Skeletal muscle satellite cell (primary cell): ENCODE data around the gene TBX2.
"Not testable (repeated sequence)": the region's sequence is repeated elsewhere in the genome, so short reads cannot be mapped to it uniquely, and the experiment has no call there.

ENCODE experiments used
- H3K27me3 ChIP-seq: 2 replicates; pipeline ENCODE4 v1.7.0; 2013; ENCODE audit warnings: low read length; ENCODE audit not compliant: control insufficient read depth, insufficient read depth
- H3K36me3 ChIP-seq: 2 replicates; pipeline ENCODE4 v1.7.0; 2013; ENCODE audit warnings: mild to moderate bottlenecking, control low read depth, low read length; ENCODE audit not compliant: insufficient read depth
- H3K4me1 ChIP-seq: 2 replicates; pipeline ENCODE4 v1.7.0; 2013; ENCODE audit warnings: low read length; ENCODE audit not compliant: control insufficient read depth, insufficient read depth
- H3K4me2 ChIP-seq: 2 replicates; pipeline ENCODE4 v1.7.0; 2013; ENCODE audit warnings: mild to moderate bottlenecking, low read length
- H3K4me3 ChIP-seq: 2 replicates; pipeline ENCODE4 v1.7.0; 2013; ENCODE audit warnings: low read length
- H3K9ac ChIP-seq: 2 replicates; pipeline ENCODE4 v1.7.0; 2013; ENCODE audit warnings: mild to moderate bottlenecking, low read depth, low read length, moderate library complexity
- H3K9me3 ChIP-seq: replicated peaks from 2 replicates; pipeline ENCODE4 v1.7.0; 2013; ENCODE audit warnings: mild to moderate bottlenecking, control low read depth, low read length

TBX2 gene

DNA sequence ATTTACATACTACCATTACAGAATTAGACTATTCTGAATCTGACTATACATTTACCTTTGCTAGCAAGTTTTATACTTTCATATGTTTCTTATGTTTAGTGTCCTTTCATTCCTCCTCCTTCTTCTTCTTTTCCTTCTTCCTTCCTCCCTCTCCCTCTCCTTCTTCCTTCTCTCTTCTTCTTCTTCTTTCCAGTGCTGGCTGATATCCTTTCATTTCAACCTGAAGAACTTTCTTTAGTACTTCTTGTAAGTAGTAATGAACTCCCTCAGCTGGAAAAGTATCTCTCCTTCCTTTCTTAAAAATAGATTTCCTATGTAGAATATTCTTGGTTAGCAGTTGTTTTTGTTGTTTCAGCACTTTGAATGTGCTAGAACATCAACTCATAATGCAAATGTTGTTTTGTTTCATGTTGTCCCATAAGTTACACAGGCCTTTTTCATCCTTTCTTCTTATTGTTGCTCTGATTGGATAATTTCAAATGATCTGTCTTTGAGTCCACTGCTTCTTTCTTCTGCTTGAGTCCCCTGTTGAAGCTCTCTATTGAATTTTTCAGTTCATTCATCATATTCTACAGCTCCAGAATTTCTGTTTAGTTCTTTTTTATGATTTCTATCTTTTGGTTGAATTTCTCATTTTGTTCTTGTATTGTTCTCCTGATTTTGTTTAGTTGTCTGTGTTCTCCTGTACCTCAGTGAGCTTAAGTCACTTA, 37.5 kb downstream of the TBX2 start:
- no peak overlapping the region for H3K4me2 ChIP-seq
- H3K9me3 ChIP-seq = peaks cover 8% of the 10 kb centered on the region
- H3K27me3 ChIP-seq = peaks cover 7% of the 10 kb centered on the region
- no peaks in the 10 kb centered on the region for H3K4me1 ChIP-seq
- no peak overlapping the region for H3K9ac ChIP-seq
- no peaks in the 10 kb centered on the region for H3K36me3 ChIP-seq
- no peak overlapping the region for H3K4me3 ChIP-seq

DNA sequence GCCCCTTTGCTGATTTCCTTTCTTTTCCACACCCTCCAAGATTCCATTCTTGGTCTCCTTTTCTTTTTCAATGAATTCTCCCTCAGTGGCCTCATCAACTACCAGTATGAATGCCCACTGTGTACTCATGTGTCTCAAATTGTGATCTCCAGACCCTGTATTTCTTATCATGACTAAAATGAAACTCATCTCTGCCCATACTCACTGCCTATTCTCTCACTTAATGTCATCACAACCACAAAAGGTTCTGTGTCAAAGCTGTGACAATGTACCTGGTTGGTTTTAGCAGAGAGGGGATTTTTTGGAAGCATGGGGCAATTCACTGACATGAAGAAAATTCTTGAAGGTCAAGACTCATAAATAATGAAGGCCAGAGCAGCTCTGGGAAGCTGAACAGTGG, 41.1 kb downstream of the TBX2 start:
- H3K4me3 ChIP-seq = no peak overlapping the region
- no peak overlapping the region for H3K4me2 ChIP-seq
- peaks cover 19% of the 10 kb centered on the region for H3K27me3 ChIP-seq
- H3K9ac ChIP-seq = no peak overlapping the region
- no peaks in the 10 kb centered on the region for H3K36me3 ChIP-seq
- H3K4me1 ChIP-seq = no peaks in the 10 kb centered on the region
- peaks cover 3% of the 10 kb centered on the region for H3K9me3 ChIP-seq

- H3K9ac ChIP-seq, H3K36me3 ChIP-seq, H3K4me1 ChIP-seq, H3K9me3 ChIP-seq, H3K4me2 ChIP-seq, H3K4me3 ChIP-seq: not testable (repeated sequence)
- peaks cover 25% of the 10 kb centered on the region for H3K27me3 ChIP-seq
Observed at GRCh38 chr17:61441507-61441906, 41.9 kb downstream of the TBX2 start.

- Histone ChIP-seq H3K4me1 (no peaks in the 10 kb centered on the region), H3K4me3 (no peak overlapping the region), H3K9ac (no peak overlapping the region), H3K27me3 (peaks cover 27% of the 10 kb centered on the region), H3K36me3 (no peaks in the 10 kb centered on the region), H3K9me3 (no peaks in the 10 kb centered on the region), H3K4me2 (no peak overlapping the region)
Observed at GRCh38 chr17:61442136-61442775, 42.6 kb downstream of the TBX2 start.

GRCh38 chr17:61442878-61443474, 43.3 kb downstream of the TBX2 start:
- Histone ChIP-seq H3K36me3 (no peaks in the 10 kb centered on the region), H3K9me3 (no peaks in the 10 kb centered on the region), H3K9ac (no peak overlapping the region), H3K4me1 (no peaks in the 10 kb centered on the region), H3K4me3 (no peak overlapping the region), H3K27me3 (peaks cover 28% of the 10 kb centered on the region), H3K4me2 (no peak overlapping the region)

DNA sequence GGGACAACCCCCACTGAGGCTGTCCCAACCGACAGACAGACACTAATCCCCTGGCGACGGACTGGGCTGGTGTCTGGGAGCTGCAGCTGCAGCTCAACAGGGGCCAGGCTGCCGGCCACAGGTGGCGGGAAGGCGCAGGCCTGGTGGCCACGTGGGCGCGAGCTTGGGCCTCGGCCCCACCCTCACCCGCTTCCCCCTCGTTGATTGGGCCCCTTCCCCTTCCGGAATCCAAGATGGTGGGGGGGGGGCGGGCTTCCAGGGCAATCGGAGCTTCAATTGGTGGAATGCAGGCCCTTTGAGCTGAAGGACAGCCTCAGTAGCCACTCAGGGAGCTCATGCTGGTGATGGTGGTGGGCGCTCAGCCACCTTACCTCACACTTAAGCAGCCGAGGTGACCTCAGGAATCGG, 43.8 kb downstream of the TBX2 start:
- H3K4me1 ChIP-seq = no peaks in the 10 kb centered on the region
- H3K27me3 ChIP-seq = peaks cover 26% of the 10 kb centered on the region
- H3K4me2 ChIP-seq = no peak overlapping the region
- H3K9me3 ChIP-seq = no peaks in the 10 kb centered on the region
- H3K9ac ChIP-seq = no peak overlapping the region
- H3K36me3 ChIP-seq = no peaks in the 10 kb centered on the region
- H3K4me3 ChIP-seq = no peak overlapping the region

- no peak overlapping the region for H3K9ac ChIP-seq
- no peaks in the 10 kb centered on the region for H3K9me3 ChIP-seq
- H3K36me3 ChIP-seq = no peaks in the 10 kb centered on the region
- no peak overlapping the region for H3K4me3 ChIP-seq
- H3K4me1 ChIP-seq = no peaks in the 10 kb centered on the region
- H3K27me3 ChIP-seq = peaks cover 26% of the 10 kb centered on the region
- no peak overlapping the region for H3K4me2 ChIP-seq
Observed at GRCh38 chr17:61444075-61444474, 44.4 kb downstream of the TBX2 start.

DNA sequence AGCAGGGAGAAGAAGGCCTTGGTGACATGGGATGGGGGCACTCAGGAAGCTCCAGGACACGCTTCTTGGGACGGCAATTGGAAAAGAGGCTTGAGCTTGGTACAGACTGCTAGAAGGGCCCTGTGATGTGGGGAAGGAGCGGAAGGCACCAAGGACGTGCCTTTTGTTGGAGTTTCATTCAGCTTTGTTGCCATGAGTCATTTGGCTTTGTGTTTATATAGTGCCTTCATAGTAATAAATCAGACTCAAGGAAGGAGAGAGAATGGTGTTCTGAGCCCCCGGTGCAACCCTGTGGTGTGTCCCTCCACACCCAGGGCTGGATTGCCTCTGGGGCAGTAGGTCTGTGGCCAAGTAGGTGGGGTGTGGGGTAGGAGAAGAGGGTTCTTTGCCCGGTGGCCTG, 45.2 kb downstream of the TBX2 start:
- no peak overlapping the region for H3K9ac ChIP-seq
- no peak overlapping the region for H3K4me3 ChIP-seq
- H3K4me2 ChIP-seq = no peak overlapping the region

GRCh38 chr17:61447358-61447757, 47.7 kb downstream of the TBX2 start:
- Histone ChIP-seq H3K4me3 (no peak overlapping the region), H3K27me3 (peaks cover 46% of the 10 kb centered on the region), H3K4me1 (peaks cover 2% of the 10 kb centered on the region), H3K9ac (no peak overlapping the region), H3K36me3 (no peaks in the 10 kb centered on the region), H3K4me2 (no peak overlapping the region), H3K9me3 (no peaks in the 10 kb centered on the region)

More for the DNA sequence above, 45.2 kb downstream of the TBX2 start:
- Histone ChIP-seq H3K9me3 (no peaks in the 10 kb centered on the region), H3K4me1 (no peaks in the 10 kb centered on the region), H3K27me3 (peaks cover 26% of the 10 kb centered on the region), H3K36me3 (no peaks in the 10 kb centered on the region)

DNA sequence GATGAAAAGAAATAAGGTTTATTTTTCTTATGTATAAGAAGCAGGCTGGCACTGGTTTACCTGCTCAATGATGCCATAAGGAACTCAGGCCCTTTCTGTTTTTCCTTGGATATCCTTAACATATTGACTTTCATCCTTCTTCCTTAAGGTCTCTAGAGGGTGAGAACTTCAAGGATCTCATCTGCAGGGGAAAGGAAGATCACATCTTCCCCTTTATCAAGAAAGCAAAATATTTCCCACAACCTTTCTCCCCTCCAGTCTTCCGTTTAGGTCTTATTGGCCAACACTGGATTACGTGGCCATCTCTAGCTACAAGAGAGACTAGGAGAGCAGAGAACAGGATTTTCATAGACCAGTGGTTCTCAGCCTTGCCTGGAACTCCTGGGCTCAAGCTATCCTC, 48.4 kb downstream of the TBX2 start:
- Histone ChIP-seq H3K9ac (no peak overlapping the region), H3K4me3 (no peak overlapping the region), H3K4me2 (no peak overlapping the region), H3K36me3 (no peaks in the 10 kb centered on the region), H3K27me3 (peaks cover 46% of the 10 kb centered on the region), H3K9me3 (no peaks in the 10 kb centered on the region), H3K4me1 (peaks cover 3% of the 10 kb centered on the region)

GRCh38 chr17:61449140-61449539, 49.5 kb downstream of the TBX2 start:
- H3K36me3 ChIP-seq, H3K4me3 ChIP-seq, H3K9me3 ChIP-seq, H3K9ac ChIP-seq, H3K4me2 ChIP-seq, H3K4me1 ChIP-seq: not testable (repeated sequence)
- peaks cover 53% of the 10 kb centered on the region for H3K27me3 ChIP-seq
